ENCODE data around the gene CABP2.
"Not testable (repeated sequence)": the region's sequence is repeated elsewhere in the genome, so short reads cannot be mapped to it uniquely, and the experiment has no call there.

The CABP2 gene

GRCh38 chr11:67522844-67523555 lies at the start of gene CABP2:
TSS of gene CABP2 (minus strand) at chr11:67523446. CDS start at chr11:67523326, 120 bp downstream.
- H3K27ac ChIP-seq, result no peak within 1 kb of the TSS
- no peak within 1 kb of the TSS for H3K4me3 ChIP-seq

GRCh38 chr11:67572747-67573419 lies 49.6 kb upstream of the CABP2 start:
- no peak overlapping the region for H3K4me3 ChIP-seq
- no peak overlapping the region for H3K27ac ChIP-seq

- no peak overlapping the region for H3K27ac ChIP-seq
Observed at GRCh38 chr11:67572305-67572704, 49.1 kb upstream of the CABP2 start.

GRCh38 chr11:67571443-67571842 lies 48.2 kb upstream of the CABP2 start:
- no peak overlapping the region for H3K4me3 ChIP-seq
- no peak overlapping the region for H3K27ac ChIP-seq

More at GRCh38 chr11:67572305-67572704, 49.1 kb upstream of the CABP2 start:
- no peak overlapping the region for H3K4me3 ChIP-seq

GRCh38 chr11:67564230-67564629 lies 41.0 kb upstream of the CABP2 start:
- Histone ChIP-seq H3K4me3 (no peak overlapping the region), H3K27ac (no peak overlapping the region)

- H3K27ac ChIP-seq, H3K4me3 ChIP-seq: not testable (repeated sequence)
Observed at GRCh38 chr11:67563705-67564114, 40.5 kb upstream of the CABP2 start.

- H3K27ac ChIP-seq, result no peak overlapping the region
- no peak overlapping the region for H3K4me3 ChIP-seq
Observed at GRCh38 chr11:67562963-67563704, 39.9 kb upstream of the CABP2 start.

- peak overlapping the region in 1 of 21 experiments; percentile 17 for H3K27ac ChIP-seq
- H3K4me3 ChIP-seq, result no peak overlapping the region
Observed at GRCh38 chr11:67561971-67562619, 38.8 kb upstream of the CABP2 start.

- H3K4me3 ChIP-seq, result no peak overlapping the region
- no peak overlapping the region for H3K27ac ChIP-seq
Observed at GRCh38 chr11:67558084-67558772, 35.0 kb upstream of the CABP2 start.

GRCh38 chr11:67556244-67556643 lies 33.0 kb upstream of the CABP2 start:
- H3K27ac ChIP-seq, result no peak overlapping the region
- H3K4me3 ChIP-seq, result no peak overlapping the region

GRCh38 chr11:67551697-67552096 lies 28.5 kb upstream of the CABP2 start:
- not testable (repeated sequence) for H3K27ac ChIP-seq, H3K4me3 ChIP-seq

- no peak overlapping the region for H3K27ac ChIP-seq
- H3K4me3 ChIP-seq, result no peak overlapping the region
Observed at GRCh38 chr11:67551127-67551526, 27.9 kb upstream of the CABP2 start.

GRCh38 chr11:67548555-67549110 lies 25.4 kb upstream of the CABP2 start:
- H3K27ac ChIP-seq, result no peak overlapping the region

GRCh38 chr11:67548112-67548511 lies 24.9 kb upstream of the CABP2 start:
- not testable (repeated sequence) for H3K27ac ChIP-seq, H3K4me3 ChIP-seq

More at GRCh38 chr11:67548555-67549110, 25.4 kb upstream of the CABP2 start:
- no peak overlapping the region for H3K4me3 ChIP-seq

GRCh38 chr11:67545280-67545679 lies 22.0 kb upstream of the CABP2 start:
- no peak overlapping the region for H3K4me3 ChIP-seq
- H3K27ac ChIP-seq, result no peak overlapping the region

GRCh38 chr11:67544616-67545242 lies 21.5 kb upstream of the CABP2 start:
- no peak overlapping the region for H3K4me3 ChIP-seq
- no peak overlapping the region for H3K27ac ChIP-seq

GRCh38 chr11:67543585-67543984 lies 20.3 kb upstream of the CABP2 start:
- no peak overlapping the region for H3K27ac ChIP-seq
- H3K4me3 ChIP-seq, result no peak overlapping the region

GRCh38 chr11:67542971-67543370 lies 19.7 kb upstream of the CABP2 start:
- Histone ChIP-seq H3K4me3 (no peak overlapping the region), H3K27ac (no peak overlapping the region)

- Histone ChIP-seq H3K27ac (no peak overlapping the region), H3K4me3 (no peak overlapping the region)
Observed at GRCh38 chr11:67542169-67542568, 18.9 kb upstream of the CABP2 start.
